ENCODE measurements around the gene BMP8A.
A peak's percentile ranks its signal among the peaks of the same experiment; 100 is the strongest.
"Not testable (repeated sequence)": the region's sequence is repeated elsewhere in the genome, so short reads cannot be mapped to it uniquely, and the experiment has no call there.

BMP8A gene

DNA sequence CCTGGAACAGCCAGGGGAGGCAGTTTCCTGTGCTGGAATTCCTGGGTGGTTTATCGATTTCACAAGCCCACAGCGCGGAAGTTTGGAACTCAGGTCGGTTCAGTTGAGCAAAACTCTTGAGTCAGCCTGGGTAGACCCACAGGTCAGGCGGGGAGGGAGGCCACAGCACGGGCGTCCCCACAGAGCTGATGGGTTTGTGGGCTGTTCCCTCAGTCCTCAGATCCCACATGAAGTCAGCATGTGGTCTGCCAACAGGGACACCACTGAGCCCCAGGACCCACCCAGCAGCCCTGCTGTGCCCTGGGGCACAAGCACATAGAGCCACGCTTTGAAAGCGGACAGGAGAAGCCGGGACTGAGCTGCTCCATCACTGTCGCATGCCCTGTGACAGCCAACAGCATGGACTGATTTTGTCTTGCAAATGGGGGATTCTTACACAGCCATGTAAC, 17.4 kb downstream of the BMP8A start:
- no peak overlapping the region for H3K4me3 ChIP-seq (replicated peaks; ENCODE audit: insufficient read depth, low read length)
- H3K27ac ChIP-seq (replicated peaks): no peak overlapping the region
- no peak for DNase-seq (ENCODE audit: low read depth in 1 of 2, low spot score in 1 of 2)
- H3K27me3 ChIP-seq (ENCODE audit: insufficient read depth, poor library complexity, severe bottlenecking): peaks cover 7% of the 10 kb centered on the region
- TF ChIP-seq, protein P1, sequence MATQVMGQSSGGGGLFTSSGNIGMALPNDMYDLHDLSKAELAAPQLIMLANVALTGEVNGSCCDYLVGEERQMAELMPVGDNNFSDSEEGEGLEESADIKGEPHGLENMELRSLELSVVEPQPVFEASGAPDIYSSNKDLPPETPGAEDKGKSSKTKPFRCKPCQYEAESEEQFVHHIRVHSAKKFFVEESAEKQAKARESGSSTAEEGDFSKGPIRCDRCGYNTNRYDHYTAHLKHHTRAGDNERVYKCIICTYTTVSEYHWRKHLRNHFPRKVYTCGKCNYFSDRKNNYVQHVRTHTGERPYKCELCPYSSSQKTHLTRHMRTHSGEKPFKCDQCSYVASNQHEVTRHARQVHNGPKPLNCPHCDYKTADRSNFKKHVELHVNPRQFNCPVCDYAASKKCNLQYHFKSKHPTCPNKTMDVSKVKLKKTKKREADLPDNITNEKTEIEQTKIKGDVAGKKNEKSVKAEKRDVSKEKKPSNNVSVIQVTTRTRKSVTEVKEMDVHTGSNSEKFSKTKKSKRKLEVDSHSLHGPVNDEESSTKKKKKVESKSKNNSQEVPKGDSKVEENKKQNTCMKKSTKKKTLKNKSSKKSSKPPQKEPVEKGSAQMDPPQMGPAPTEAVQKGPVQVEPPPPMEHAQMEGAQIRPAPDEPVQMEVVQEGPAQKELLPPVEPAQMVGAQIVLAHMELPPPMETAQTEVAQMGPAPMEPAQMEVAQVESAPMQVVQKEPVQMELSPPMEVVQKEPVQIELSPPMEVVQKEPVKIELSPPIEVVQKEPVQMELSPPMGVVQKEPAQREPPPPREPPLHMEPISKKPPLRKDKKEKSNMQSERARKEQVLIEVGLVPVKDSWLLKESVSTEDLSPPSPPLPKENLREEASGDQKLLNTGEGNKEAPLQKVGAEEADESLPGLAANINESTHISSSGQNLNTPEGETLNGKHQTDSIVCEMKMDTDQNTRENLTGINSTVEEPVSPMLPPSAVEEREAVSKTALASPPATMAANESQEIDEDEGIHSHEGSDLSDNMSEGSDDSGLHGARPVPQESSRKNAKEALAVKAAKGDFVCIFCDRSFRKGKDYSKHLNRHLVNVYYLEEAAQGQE (IDR thresholded peaks at IDR 0.05; ENCODE audit: insufficient replicate concordance, low read depth): no peak
- TF ChIP-seq, protein P2, sequence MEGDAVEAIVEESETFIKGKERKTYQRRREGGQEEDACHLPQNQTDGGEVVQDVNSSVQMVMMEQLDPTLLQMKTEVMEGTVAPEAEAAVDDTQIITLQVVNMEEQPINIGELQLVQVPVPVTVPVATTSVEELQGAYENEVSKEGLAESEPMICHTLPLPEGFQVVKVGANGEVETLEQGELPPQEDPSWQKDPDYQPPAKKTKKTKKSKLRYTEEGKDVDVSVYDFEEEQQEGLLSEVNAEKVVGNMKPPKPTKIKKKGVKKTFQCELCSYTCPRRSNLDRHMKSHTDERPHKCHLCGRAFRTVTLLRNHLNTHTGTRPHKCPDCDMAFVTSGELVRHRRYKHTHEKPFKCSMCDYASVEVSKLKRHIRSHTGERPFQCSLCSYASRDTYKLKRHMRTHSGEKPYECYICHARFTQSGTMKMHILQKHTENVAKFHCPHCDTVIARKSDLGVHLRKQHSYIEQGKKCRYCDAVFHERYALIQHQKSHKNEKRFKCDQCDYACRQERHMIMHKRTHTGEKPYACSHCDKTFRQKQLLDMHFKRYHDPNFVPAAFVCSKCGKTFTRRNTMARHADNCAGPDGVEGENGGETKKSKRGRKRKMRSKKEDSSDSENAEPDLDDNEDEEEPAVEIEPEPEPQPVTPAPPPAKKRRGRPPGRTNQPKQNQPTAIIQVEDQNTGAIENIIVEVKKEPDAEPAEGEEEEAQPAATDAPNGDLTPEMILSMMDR (IDR thresholded peaks at IDR 0.05; ENCODE audit: insufficient read depth, low read length): no peak
- TF ChIP-seq POLR2AphosphoS5 (IDR thresholded peaks at IDR 0.05; ENCODE audit: low read depth) (no peak), GABPA (IDR thresholded peaks at IDR 0.05; ENCODE audit: low read depth) (no peak), SPI1 (IDR thresholded peaks at IDR 0.05; ENCODE audit: borderline replicate concordance, low read depth) (no peak)

DNA sequence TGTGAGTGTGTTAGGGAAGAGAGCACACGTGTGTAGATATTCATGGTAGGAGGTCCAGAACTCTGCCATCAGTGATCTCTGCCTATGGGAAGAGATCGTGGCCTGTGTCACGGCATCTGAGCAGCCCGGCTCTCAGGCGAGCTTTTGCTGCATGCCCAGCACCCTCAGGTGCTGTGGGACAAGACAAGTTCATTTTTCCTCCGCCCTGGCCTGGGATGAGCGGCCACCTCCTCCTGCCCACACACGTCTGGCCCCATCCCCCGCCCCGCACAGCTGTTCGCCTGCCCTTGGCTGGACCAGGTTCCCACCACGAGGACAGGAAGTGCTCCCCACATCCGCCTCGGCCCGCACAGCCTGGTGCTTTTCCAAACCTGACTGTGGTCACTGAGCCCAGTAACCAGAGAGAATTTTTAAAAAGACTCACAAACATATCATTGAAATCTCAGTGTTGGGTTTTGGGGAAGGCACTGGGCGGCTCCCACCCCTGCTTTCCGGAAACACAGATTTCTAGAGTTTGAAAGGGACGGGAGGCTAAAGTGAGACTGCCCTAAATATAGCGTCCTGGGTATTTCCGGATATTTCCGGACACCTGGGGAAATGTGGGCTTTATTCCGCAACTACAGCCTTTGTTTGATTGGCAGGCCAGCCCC, 18.0 kb downstream of the BMP8A start:
- peaks cover 7% of the 10 kb centered on the region for H3K27me3 ChIP-seq (ENCODE audit: insufficient read depth, poor library complexity, severe bottlenecking)
- no peak overlapping the region for H3K27ac ChIP-seq (replicated peaks)
- TF ChIP-seq POLR2AphosphoS5 (IDR thresholded peaks at IDR 0.05; ENCODE audit: low read depth): no peak
- TF ChIP-seq, protein P2 (IDR thresholded peaks at IDR 0.05; ENCODE audit: insufficient read depth, low read length): no peak
- TF ChIP-seq GABPA (IDR thresholded peaks at IDR 0.05; ENCODE audit: low read depth): no peak
- TF ChIP-seq, protein P1 (IDR thresholded peaks at IDR 0.05; ENCODE audit: insufficient replicate concordance, low read depth): no peak
- no peak for TF ChIP-seq SPI1 (IDR thresholded peaks at IDR 0.05; ENCODE audit: borderline replicate concordance, low read depth)
- DNase-seq (ENCODE audit: low read depth in 1 of 2, low spot score in 1 of 2): peak in 1 of 2 experiments; percentile 21
- no peak overlapping the region for H3K4me3 ChIP-seq (replicated peaks; ENCODE audit: insufficient read depth, low read length)

DNA sequence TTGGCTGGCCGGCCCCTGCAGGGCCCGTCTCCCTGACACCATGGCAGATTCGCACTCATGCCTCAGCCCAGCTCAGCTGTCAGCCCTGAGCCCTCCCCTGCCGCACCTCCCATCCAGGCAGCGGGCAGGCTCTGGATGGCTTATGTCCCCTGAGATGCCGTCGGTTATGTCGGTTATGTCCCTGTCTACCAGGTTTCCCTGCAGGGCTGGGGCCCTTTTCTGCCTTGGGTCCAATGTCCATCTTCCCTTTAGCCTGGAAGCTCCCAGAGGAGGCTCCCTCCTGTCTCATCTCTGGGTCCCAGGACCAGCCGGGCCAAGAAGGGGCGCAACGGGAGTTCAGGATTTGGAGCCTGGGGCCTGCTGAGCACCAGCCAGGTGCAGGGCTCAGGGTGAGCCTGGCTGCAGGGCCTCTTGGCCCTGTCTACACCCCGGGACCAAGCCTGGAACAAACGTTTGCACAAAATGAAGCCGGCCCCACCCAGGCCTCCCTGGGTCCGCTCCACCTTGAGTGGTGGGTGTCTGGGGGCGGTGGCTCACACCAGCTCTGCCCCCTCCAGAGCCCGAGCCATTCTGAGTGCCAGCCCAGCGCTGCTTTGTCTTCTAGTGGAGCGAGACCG, 19.2 kb downstream of the BMP8A start:
- DNase-seq (ENCODE audit: low read depth in 1 of 2, low spot score in 1 of 2); H3K4me3 ChIP-seq (replicated peaks; ENCODE audit: insufficient read depth, low read length); H3K27ac ChIP-seq (replicated peaks); H3K27me3 ChIP-seq (ENCODE audit: insufficient read depth, poor library complexity, severe bottlenecking): not testable (repeated sequence)

DNA sequence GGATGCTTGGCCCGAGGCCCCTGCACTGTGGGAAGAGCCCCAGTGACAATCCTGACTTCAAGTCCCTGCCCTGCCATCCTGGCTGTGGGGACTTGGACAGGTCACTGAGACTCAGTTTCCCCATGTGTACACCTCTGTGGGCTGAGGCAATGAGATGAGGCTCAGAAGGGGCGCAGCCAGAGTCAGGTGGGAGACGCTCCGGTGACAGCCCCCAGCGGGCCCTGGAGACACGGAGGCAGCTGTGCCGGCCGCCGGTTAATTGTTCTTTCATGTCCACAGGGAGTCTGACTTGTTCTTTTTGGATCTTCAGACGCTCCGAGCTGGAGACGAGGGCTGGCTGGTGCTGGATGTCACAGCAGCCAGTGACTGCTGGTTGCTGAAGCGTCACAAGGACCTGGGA, 20.0 kb downstream of the BMP8A start:
- DNase-seq (ENCODE audit: low read depth in 1 of 2, low spot score in 1 of 2); H3K27me3 ChIP-seq (ENCODE audit: insufficient read depth, poor library complexity, severe bottlenecking); H3K27ac ChIP-seq (replicated peaks); H3K4me3 ChIP-seq (replicated peaks; ENCODE audit: insufficient read depth, low read length): not testable (repeated sequence)

DNA sequence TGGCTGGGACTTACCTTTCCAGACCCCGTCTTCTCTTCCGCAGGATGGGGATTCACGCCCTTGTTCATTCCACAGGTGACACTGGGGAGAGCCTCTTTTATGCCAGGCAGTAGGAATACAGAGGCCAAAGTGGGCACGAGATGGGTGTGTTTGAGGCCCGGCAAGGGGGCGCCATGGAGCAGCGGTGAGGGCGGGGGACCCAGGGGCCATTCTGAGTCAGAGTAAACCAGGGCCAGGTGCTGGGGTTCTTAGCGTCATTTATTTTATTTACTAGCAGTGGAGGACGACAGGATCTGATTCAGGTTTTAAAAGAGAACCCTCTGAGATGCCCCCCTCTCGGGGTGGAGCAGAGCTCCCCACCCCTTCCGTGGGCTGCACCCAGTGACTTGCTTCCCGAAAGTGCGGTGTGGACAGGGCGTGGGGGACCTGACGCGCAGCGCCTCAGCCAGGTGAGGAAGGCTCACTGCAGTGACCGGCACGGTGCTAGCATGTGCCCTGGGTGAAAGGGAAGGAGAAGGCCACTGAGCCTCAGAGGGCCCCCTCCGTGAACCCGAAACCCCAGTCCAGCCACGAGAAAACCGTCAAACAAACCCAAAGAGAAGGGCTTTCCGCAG, 20.9 kb downstream of the BMP8A start:
- not testable (repeated sequence) for DNase-seq (ENCODE audit: low read depth in 1 of 2, low spot score in 1 of 2); H3K4me3 ChIP-seq (replicated peaks; ENCODE audit: insufficient read depth, low read length); H3K27ac ChIP-seq (replicated peaks); H3K27me3 ChIP-seq (ENCODE audit: insufficient read depth, poor library complexity, severe bottlenecking)

DNA sequence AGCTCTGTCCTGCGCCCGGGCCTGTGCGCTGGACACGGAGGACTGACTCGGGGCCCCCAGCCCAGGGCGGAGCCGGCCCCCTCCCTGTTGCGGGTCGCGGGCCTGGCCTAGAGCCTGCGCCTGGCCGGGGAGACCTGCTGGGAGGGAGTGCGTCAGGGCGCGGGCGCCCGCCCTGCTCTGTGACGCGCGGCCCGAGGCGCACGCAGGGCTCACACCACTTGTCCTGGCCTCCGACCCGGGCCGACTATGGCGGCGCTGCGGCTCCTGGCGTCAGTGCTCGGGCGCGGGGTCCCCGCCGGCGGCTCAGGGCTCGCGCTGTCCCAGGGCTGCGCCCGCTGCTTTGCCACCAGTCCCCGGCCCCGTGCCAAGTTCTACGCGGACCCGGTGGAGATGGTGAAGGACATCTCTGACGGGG, 23.3 kb downstream of the BMP8A start:
- not testable (repeated sequence) for H3K27me3 ChIP-seq (ENCODE audit: insufficient read depth, poor library complexity, severe bottlenecking); H3K4me3 ChIP-seq (replicated peaks; ENCODE audit: insufficient read depth, low read length); DNase-seq (ENCODE audit: low read depth in 1 of 2, low spot score in 1 of 2)

DNA sequence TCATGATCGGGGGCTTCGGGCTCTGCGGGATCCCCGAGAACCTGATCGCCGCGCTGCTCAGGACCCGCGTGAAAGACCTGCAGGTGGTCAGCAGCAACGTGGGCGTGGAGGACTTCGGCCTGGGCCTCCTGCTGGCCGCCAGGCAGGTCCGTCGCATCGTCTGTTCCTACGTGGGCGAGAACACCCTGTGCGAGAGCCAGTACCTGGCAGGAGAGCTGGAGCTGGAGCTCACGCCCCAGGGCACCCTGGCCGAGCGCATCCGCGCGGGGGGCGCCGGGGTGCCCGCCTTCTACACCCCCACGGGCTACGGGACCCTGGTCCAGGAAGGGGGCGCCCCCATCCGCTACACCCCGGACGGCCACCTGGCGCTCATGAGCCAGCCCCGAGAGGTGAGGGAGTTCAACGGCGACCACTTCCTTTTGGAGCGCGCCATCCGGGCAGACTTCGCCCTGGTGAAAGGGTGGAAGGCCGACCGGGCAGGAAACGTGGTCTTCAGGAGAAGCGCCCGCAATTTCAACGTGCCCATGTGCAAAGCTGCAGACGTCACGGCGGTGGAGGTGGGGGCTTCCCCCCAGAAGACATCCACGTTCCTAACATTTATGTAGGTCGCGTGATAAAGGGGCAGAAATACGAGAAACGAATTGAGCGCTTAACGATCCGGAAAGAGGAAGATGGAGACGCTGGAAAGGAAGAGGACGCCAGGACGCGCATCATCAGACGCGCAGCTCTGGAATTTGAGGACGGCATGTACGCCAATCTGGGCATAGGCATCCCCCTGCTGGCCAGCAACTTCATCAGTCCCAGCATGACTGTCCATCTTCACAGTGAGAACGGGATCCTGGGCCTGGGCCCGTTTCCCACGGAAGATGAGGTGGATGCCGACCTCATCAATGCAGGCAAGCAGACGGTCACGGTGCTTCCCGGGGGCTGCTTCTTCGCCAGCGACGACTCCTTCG, 24.0 kb downstream of the BMP8A start:
- not testable (repeated sequence) for DNase-seq (ENCODE audit: low read depth in 1 of 2, low spot score in 1 of 2); H3K27me3 ChIP-seq (ENCODE audit: insufficient read depth, poor library complexity, severe bottlenecking); H3K27ac ChIP-seq (replicated peaks); H3K4me3 ChIP-seq (replicated peaks; ENCODE audit: insufficient read depth, low read length)

More for the DNA sequence above, 23.3 kb downstream of the BMP8A start:
- not testable (repeated sequence) for H3K27ac ChIP-seq (replicated peaks)
